ENCODE data around the gene PRRT2. TPM values are rescaled to one million over a fixed set of nuclear protein-coding genes. Genes with fewer than 3 reads are reported as not detected.

Gene PRRT2
- total and polyA plus RNA-seq, 2 experiments from 2014 or later, result 13.3 to 16.6 TPM

- TF ChIP-seq EZH2 (IDR thresholded peaks at IDR 0.05; ENCODE audit: low read depth, unreplicated experiment), result no peak
- no peak for TF ChIP-seq POLR2AphosphoS5 (IDR thresholded peaks at IDR 0.05; ENCODE audit: low read depth)
- TF ChIP-seq ZNF114 (CRISPR knock-in tag; IDR thresholded peaks at IDR 0.05), result no peak
These were observed 34.2 kb upstream of the PRRT2 start, which contains the start of gene ZG16 (continued) for GRCh38 chr16:29777576-29778350.

- Histone ChIP-seq H3K79me2 (replicated peaks; ENCODE audit: insufficient read depth) (no peaks in the 10 kb centered on the region), H3K9me2 (ENCODE audit: insufficient read depth) (peaks cover 5% of the 10 kb centered on the region; the same call in 1 of the 2 replicates), H3K27ac (ENCODE audit: low read depth) (no peak overlapping the region), H4K20me1 (replicated peaks; ENCODE audit: insufficient read depth) (no peaks in the 10 kb centered on the region), H3K27me3 (ENCODE audit: insufficient read depth) (peaks cover 6% of the 10 kb centered on the region; the same call in 1 of the 2 replicates), H3K4me1 (ENCODE audit: insufficient read depth) (no peaks in the 10 kb centered on the region), H3K4me2 (no peak overlapping the region), H2AFZ (no peak overlapping the region), H3K36me3 (ENCODE audit: insufficient read depth) (no peaks in the 10 kb centered on the region), H3K4me3 (no peak overlapping the region), H3F3A (replicated peaks; ENCODE audit: low read depth) (no peaks in the 10 kb centered on the region)
- peak; percentile 54 for ATAC-seq
- H3K4me1 Mint-ChIP-seq, result peaks cover 19% of the 10 kb centered on the region
- no peak overlapping the region for H3K27ac Mint-ChIP-seq
- peaks cover 12% of the 10 kb centered on the region for H3K27me3 Mint-ChIP-seq (ENCODE audit: insufficient read depth, low read depth, poor library complexity)
- peaks cover 5% of the 10 kb centered on the region; the same call in 1 of the 3 replicates for H3K9me3 Mint-ChIP-seq
- DNase-seq (ENCODE audit: low spot score), result peak; percentile 50
- no peaks in the 10 kb centered on the region for H3K36me3 Mint-ChIP-seq (ENCODE audit: low read depth)
- no peak overlapping the region for H3K4me3 Mint-ChIP-seq
- TF ChIP-seq STAT1 (IDR thresholded peaks at IDR 0.05; ENCODE audit: unreplicated experiment) (no peak), CTCF (conservative IDR thresholded peaks at IDR 0.05; ENCODE audit: low read depth in 2 of 2) (no peak), ZNF462 (CRISPR knock-in tag; IDR thresholded peaks at IDR 0.05) (no peak), NANOG (IDR thresholded peaks at IDR 0.05; ENCODE audit: borderline replicate concordance) (no peak), ZNF114 (CRISPR knock-in tag; IDR thresholded peaks at IDR 0.05) (no peak), EZH2 (IDR thresholded peaks at IDR 0.05; ENCODE audit: low read depth, unreplicated experiment) (no peak), JUNB (IDR thresholded peaks at IDR 0.05; ENCODE audit: unreplicated experiment) (no peak), ZNF331 (CRISPR knock-in tag; IDR thresholded peaks at IDR 0.05; ENCODE audit: low read depth) (no peak), ETS1 (IDR thresholded peaks at IDR 0.05) (no peak), REST (IDR thresholded peaks at IDR 0.05; ENCODE audit: unreplicated experiment) (no peak), EZH2phosphoT487 (IDR thresholded peaks at IDR 0.05; ENCODE audit: unreplicated experiment) (no peak)
These were observed 32.5 kb upstream of the PRRT2 start for GRCh38 chr16:29779474-29779873.

Data from GM23338 (cell line).